Dedifferentiated amniotic fluid mesenchymal stem cell (primary cell): ENCODE measurements around the gene SLC6A9.

Experiments
- DNase-seq: peaks from one replicate; pipeline ENCODE4 v3.0.0-alpha.2; 2016; ENCODE audit errors: extremely low spot score

Gene SLC6A9

DNA sequence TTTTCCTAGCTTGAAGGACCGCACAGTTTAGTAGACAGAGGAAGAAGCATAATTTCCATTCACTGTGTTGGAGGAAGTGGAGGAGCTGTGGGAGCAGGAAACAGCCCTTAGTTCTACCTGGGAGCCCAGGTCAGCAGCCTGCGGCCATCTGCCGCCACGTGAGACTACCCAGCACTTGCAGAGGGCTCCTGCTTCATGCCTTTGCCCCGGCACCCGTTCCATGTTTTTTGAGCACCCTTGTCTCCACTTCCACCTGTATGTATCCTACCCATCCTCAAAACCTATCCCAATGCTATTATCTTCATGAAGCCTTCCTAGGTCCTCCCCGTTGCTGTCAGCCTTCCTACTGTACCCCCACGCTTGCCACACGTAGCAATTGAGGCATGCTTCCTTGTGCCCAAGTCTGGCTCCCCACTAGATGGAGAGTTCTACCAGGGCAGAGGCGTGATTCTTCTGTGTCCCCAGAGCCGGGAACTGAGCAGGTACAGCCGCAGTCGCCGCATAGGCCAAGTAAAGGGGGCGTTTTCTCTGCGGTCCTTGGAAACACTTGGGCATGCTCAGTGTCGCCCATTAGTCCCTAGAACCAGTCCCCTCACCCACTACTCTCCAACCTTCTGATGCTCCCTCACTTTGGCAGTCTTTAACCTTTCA lies 1.9 kb downstream of the SLC6A9 start:
- no peak for DNase-seq

GRCh38 chr1:44027320-44027719 lies 3.9 kb downstream of the SLC6A9 start:
- DNase-seq: no peak

DNA sequence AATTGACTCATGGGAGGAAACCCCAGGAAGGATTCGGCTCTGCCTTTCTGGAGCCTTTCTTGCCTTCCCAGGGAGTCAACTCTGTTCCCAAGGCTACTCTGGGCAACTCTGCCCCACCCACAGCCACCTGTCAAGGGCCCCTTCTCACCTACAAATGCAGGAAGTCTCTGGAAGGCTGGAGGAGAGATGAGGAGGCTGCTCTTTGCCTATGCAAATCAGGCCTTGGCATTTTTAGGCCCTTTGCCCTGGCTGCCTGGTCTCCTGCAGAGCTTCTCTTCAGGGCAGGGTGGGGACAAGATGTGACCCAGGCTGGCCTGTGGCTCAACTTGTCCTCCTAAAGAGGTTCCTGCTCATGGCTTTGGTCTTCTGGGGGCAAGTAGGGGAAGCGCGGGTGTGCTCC lies 5.4 kb downstream of the SLC6A9 start:
- DNase-seq: no peak

DNA sequence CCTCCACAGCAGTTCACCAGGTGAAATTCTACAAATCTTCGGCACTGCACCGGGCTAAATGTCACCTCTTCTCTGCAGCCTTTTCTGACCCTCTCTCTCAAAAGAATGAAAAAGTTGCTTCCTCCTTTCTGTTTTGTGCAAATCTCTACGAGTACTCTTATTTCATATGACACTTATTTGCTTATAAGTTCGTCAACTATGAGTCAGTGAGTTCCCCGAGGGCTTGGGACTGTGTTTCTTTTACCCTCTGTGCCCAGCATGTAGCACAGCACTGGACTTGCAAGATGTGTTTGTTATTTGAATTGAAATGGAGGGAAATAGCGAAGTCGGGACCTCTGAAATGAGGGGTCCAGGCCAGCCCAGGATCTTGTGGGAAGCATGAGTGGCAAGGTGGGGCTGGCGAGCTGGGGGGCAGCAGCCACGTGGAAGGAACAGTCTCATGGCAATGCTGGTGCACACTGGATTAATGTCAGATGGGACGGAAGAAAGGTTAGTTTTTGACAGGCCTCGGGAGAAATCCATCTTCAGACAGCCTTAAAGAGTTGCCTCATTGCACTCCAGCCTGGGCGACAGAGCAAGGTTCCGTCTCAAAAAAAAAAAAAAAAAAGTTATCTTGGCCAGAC lies 6.2 kb downstream of the SLC6A9 start:
- no peak for DNase-seq

DNA sequence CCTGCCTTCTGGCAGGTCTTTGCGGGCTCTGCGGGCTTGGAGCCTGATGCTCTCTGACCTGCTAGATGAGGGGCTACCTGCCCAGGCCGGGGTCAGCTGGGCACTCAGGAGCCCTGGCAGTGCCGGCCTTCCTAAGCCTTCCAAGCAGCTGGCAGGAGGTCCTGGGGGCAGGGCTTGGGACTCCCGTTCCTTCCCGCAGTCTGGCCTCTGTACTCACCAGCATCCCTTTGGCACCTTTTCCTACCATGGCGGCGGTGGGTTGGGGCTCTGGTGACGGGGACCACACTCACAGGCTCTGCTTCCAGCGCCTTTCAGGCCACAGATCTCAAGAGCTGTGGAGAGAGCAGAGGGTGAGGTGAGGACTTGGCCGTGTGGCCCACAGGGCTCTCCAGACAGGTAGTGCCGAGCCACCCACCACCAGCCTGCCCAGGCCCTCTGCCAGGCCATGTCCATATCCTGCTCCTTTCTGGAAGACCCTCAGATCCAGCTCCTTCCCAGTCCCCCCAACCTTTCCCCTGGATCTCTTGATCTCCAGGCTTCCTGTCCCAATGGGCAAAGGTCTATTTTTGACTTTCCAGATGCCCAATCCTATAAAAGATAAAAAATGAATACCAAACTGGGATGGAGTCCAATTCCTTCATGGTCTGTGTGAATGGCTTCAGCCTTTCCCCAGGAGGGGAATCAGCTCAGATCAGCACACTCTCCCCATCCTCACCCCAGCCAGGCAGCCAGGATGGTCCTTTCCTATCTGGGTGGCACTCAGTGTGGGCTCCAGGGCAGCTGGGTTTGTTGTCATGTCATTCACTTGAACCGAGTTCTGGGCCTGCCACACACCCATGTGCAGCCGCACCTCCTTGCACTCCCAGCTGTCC lies 7.0 kb downstream of the SLC6A9 start:
- DNase-seq: no peak

- DNase-seq: no peak
Measured at GRCh38 chr1:44021581-44022321, 9.5 kb downstream of the SLC6A9 start.

DNA sequence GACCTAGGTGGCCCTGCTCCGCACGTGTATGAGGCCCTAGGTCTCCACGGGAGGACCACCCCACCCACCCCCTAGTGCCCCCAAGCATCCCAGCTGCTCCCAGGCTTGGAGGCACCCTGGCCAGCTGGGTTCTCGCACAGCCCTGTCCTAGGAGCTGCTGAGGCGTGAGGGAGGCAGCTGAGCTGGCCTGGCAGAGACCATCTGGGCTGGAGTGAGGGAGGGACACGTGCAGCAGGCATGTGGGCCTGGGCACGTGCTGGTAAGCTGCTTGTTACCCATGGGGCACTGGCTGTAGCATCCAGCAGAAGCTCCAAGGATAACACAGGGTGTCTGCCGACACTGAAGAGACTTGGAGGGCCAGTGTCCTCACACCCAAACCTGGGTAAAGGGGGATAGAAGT lies 10.1 kb downstream of the SLC6A9 start:
- no peak for DNase-seq

DNA sequence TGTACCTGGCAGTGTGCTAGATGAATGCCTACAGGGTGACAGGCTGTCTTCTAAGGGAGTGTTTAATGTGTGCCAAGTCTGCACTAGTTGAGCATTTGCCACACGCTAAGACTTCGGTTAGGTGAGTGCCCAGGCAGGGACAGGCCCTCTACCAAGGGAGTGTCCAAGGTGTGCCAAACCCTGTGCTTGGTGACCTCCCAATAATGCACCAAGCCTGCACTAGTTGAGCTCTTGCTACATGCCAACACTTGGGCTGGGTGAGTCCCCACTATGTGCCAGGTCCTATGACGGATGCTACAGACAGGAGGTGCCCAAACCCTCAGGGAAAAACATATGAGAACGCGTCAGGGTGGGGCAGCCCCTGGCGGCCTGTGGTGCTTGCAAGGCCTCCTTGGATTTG lies 10.8 kb downstream of the SLC6A9 start:
- DNase-seq: no peak

GRCh38 chr1:44019466-44019948 lies 11.8 kb downstream of the SLC6A9 start:
- no peak for DNase-seq

DNA sequence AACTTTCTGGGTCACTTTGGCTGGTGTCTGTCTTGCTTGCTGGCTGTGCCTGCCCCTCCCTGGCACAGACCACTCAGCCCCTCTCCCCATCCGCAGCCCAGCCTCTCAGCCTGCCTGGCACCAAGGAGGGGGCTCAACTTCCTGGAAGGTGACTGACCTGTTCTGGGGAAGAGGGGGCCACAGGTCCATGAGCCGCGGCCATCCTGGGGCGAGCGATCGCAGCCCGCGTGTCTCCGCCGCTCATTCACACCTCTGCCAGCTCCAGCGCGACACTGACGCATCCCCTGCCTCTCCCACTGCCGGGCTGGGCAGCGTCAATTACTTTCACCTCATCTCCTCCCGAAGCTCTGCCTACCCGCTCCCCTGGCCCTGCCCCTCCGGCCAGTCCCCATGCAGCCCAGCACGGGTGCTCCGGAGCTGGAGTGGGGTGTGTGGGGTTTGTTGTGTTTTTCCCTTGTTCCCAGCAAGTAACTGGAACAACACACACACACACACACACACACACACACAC lies 14.3 kb downstream of the SLC6A9 start:
- DNase-seq: no peak

- DNase-seq: no peak
Measured at GRCh38 chr1:44016041-44016889, 15.0 kb downstream of the SLC6A9 start.

DNA sequence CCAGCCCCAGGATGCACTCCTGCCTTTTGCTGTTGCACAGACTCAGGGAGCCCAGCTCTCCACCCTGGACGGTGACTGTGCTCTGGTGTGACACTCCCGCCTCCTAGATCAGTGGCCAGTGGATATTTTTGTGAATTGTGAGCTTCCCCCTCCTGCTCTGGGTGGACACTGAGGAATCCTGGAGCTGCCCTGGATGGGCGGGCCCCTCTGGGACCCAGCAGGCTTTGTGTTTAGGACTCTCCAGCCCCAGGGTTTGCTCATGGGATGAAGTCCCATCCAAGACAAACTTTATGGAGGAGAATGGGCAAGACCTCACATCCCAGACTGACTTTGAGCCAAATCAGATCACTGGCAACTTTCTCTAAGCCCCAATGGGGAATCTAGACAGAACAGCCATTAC lies 16.1 kb downstream of the SLC6A9 start:
- no peak for DNase-seq

DNA sequence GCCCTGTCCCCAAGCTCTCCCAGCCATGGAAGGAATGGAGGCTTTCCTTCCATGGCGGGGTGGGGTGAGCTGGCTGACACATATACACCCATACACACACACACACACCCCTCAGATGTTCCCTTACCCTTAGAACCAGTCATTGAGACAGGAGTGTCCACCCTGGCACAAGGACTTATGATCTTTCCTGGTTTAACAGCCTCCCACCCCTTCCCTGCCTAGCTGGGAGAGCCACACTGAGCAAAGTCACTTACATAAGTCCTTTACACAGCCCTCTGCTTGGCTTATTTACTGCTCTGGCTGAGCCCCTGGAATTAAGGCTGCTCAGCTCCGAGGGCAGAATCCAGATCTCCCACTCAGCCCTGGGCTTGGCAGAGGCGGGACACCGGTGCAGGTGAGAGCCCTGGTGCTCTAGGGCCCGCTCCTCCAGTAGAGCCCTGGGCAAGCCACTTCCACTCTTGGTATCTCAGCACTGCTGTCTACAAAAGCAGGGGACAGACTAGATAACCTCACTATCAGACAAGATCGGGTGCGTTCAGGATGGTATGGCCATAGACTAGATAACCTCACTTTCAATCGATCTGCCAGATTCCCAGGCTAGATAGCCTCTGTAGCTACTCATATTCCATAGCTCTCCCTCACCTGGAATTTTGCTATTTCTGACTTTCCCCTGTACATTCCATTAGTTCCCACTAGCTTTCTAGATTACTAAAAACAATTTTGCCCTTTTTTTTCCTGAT lies 16.7 kb downstream of the SLC6A9 start:
- DNase-seq: no peak

- no peak for DNase-seq
Measured at GRCh38 chr1:44013949-44014348, 17.3 kb downstream of the SLC6A9 start.

GRCh38 chr1:44012941-44013609 lies 18.2 kb downstream of the SLC6A9 start:
- DNase-seq: no peak

DNA sequence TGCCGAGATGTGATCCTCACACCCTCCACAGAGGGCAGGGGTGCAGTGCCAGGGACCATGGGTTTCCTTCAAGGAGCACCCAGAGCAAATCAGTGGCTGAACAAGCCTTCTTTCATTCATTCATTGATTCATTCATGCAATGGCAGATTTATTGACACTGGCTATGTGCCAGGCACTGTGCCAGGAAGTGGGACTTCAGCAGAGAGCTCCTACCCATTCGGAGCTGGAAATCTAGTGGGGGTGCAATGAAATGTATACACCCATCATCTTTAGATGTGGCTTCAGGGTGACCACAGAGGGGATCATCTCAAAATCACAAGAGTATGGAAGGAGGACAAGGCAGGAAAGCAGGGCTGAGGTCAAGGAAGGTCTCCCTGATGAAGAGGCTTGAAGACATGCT lies 18.9 kb downstream of the SLC6A9 start:
- no peak for DNase-seq

GRCh38 chr1:44010935-44011471 lies 20.3 kb downstream of the SLC6A9 start:
- DNase-seq: no peak

- DNase-seq: no peak
Measured at GRCh38 chr1:44008259-44008658, 23.0 kb downstream of the SLC6A9 start.

- DNase-seq: no peak
Measured at GRCh38 chr1:44002606-44003157, 28.6 kb downstream of the SLC6A9 start.
